Pancreas (tissue), 10 donors: ENCODE results near the gene DGCR8. TPM values are rescaled to one million over a fixed set of nuclear protein-coding genes. Genes with fewer than 3 reads are reported as not detected.

Experiments used
- ATAC-seq, 4 donors: fragments of 200-7000 bp; cut with Tn5 transposase; one replicate each; pipeline versions ENCODE4 v1.8.0 to v1.9.1; 2020; ENCODE audit warnings: mild to moderate bottlenecking in 4 of 4, moderate library complexity in 4 of 4
- DNase-seq, 6 donors: peaks; one replicate each; pipeline ENCODE4 v3.0.0-alpha.2; 2020
- FAIRE-seq: peaks from 2 replicates; lab custom pipeline; 2012; peaks lifted over from hg19 to GRCh38; lab: Jason Lieb, UNC
- H3K27ac ChIP-seq, 4 donors: fragments of 200-600 bp; sonication (generic); 1 replicate in 3 of 4; 2 replicates in 1 of 4; pipeline versions ENCODE4 v1.5.0 to v1.8.0; 2020
- H3K27me3 ChIP-seq, 4 donors: fragments of 200-600 bp; one replicate each; pipeline ENCODE4 v1.8.0; 2021
- H3K36me3 ChIP-seq, 3 donors: fragments of 200-600 bp; sonication (generic) in 1 of 3; one replicate each; pipeline versions ENCODE4 v1.5.0 to v1.8.0; 2020 to 2021
- H3K4me1 ChIP-seq, 3 donors: fragments of 200-600 bp; one replicate each; pipeline ENCODE4 v1.8.0; 2021
- H3K4me3 ChIP-seq, 4 donors: fragments of 200-600 bp; sonication (generic) in 2 of 4; one replicate each; pipeline versions ENCODE4 v1.5.0 to v1.8.0; 2020 to 2021
- H3K9me3 ChIP-seq, 4 donors: fragments of 200-600 bp; one replicate each; pipeline ENCODE4 v1.8.0; 2021
- CTCF ChIP-seq, 4 donors: fragments of 200-600 bp; sonication (generic) in 3 of 4; IDR thresholded peaks; one replicate each; pipeline versions ENCODE4 v1.5.0 to v1.8.0; 2021; ENCODE audit warnings: antibody characterized with exemption in 4 of 4
- WGBS, 2 donors: extraction: QIAGEN DNeasy Blood & Tissue Kit; methylation state at CpG; one replicate each; pipeline ENCODE4 v1.1.7; 2013; 5-methylcytosine and 5-hydroxymethylcytosine counted together
- intact Hi-C, 3 donors: fragments of 100-400 bp; cut with DNase I; formaldehyde crosslinking; loops; one replicate each; pipeline versions ENCODE4 v1.11.1 to v1.14.2; 2022
- polyA plus RNA-seq, 2 donors: library from polyadenylated mRNA; stranded (reverse); fragments of 200-250 nt; gene quantifications; one replicate each; pipeline ENCODE4 v1.2.3, GENCODE V29; 2013
- total RNA-seq, 6 donors: library from RNA; stranded (reverse); fragmentation: NEBNext Ultra II Directional in 4 of 6; extraction: Animal tissue kit (Norgen Biotek cat#: 25700) in 4 of 6; gene quantifications; one replicate each; pipeline versions ENCODE4 v1.2.1 to v1.2.4, GENCODE V29; 2021 to 2023
- donor health status: healthy with polysubstance abuse.
- donor health status: DM: no; HTN: no; CAD: no; lungs with moderate emphysema.
- donor health status: DM: no; HTN: no; CAD: no.
- donor health status: control.
- donor health status: control.
- donor health status: Bipolar disorder and iron deficiency.
- donor health status: DM: yes; HTN: yes; CAD: no.
- donor health status: DM: no; HTN: no; CAD: no.
- donor health status: DM: no; HTN: no; CAD: no.
- donor health status: DM: yes; HTN: yes; CAD: no.

The DGCR8 gene
- total and polyA plus RNA-seq, 8 donors = 14.9 to 31.9 (median 18.9) TPM

GRCh38 chr22:20043057-20043996, 36.7 kb upstream of the DGCR8 start:
- WGBS, 2 donors = 92 to 95% methylated on average over 26 of the region's 26 CpGs
- ATAC-seq = no peak
- peak in 1 of 6 donors; percentile 42 for DNase-seq
- no peak overlapping the region for H3K27ac ChIP-seq
- intact Hi-C loops = no loop called here
- TF ChIP-seq CTCF (IDR thresholded peaks at IDR 0.05) = no peak
- no peaks in the 10 kb centered on the region for H3K9me3 ChIP-seq
- no peaks in the 10 kb centered on the region for H3K27me3 ChIP-seq
- no peaks in the 10 kb centered on the region for H3K4me1 ChIP-seq
- H3K4me3 ChIP-seq = no peak overlapping the region
- no peak for FAIRE-seq
- H3K36me3 ChIP-seq = peaks cover 0 to 8% (median 0%) of the 10 kb centered on the region in 3 donors

- H3K27me3 ChIP-seq = no peaks in the 10 kb centered on the region
- H3K4me3 ChIP-seq = no peak overlapping the region
- WGBS, 2 donors = 88 to 96% methylated on average over 7 of the region's 7 CpGs
- ATAC-seq (no peak), DNase-seq (no peak), FAIRE-seq (no peak)
- H3K36me3 ChIP-seq = peaks cover 0 to 8% (median 0%) of the 10 kb centered on the region in 3 donors
- no peak overlapping the region for H3K27ac ChIP-seq
- no peak for TF ChIP-seq CTCF (IDR thresholded peaks at IDR 0.05)
- intact Hi-C loops = no loop called here
- no peaks in the 10 kb centered on the region for H3K9me3 ChIP-seq
- H3K4me1 ChIP-seq = no peaks in the 10 kb centered on the region
Observed at GRCh38 chr22:20043997-20044342, 36.1 kb upstream of the DGCR8 start.

- intact Hi-C loops = no loop called here
- DNase-seq (no peak), FAIRE-seq (no peak), ATAC-seq (no peak)
- Histone ChIP-seq H3K4me3 (no peak overlapping the region), H3K4me1 (no peaks in the 10 kb centered on the region), H3K9me3 (no peaks in the 10 kb centered on the region), H3K27ac (no peak overlapping the region), H3K36me3 (peaks cover 0 to 8% (median 0%) of the 10 kb centered on the region in 3 donors), H3K27me3 (no peaks in the 10 kb centered on the region)
- 85 to 86% methylated on average over 10 of the region's 10 CpGs for WGBS, 2 donors
- TF ChIP-seq CTCF (IDR thresholded peaks at IDR 0.05) = no peak
Observed at GRCh38 chr22:20044495-20045151, 35.4 kb upstream of the DGCR8 start.

- Histone ChIP-seq H3K27ac (no peak overlapping the region), H3K4me3 (no peak overlapping the region), H3K36me3 (peaks cover 0 to 8% (median 0%) of the 10 kb centered on the region in 3 donors), H3K9me3 (no peaks in the 10 kb centered on the region), H3K4me1 (no peaks in the 10 kb centered on the region), H3K27me3 (no peaks in the 10 kb centered on the region)
- FAIRE-seq (no peak), ATAC-seq (no peak), DNase-seq (no peak)
- intact Hi-C loops = no loop called here
- no peak for TF ChIP-seq CTCF (IDR thresholded peaks at IDR 0.05)
- WGBS, 2 donors = 93 to 97% methylated on average over 4 of the region's 4 CpGs
Observed at GRCh38 chr22:20046730-20047129, 33.3 kb upstream of the DGCR8 start.
